Brain microvascular endothelial cell (primary cell): Measurements from ENCODE around the gene BCL7A.

Source experiments
- DNase-seq: peaks from one replicate; pipeline ENCODE4 v3.0.0-alpha.2; 2020
- H3K27ac ChIP-seq: fragments of 250-450 bp; sonication (Bioruptor Pico); 2 replicates; pipeline ENCODE4 v1.5.1; 2020; ENCODE audit warnings: mild to moderate bottlenecking, moderate library complexity
- H3K27me3 ChIP-seq: fragments of 250-450 bp; sonication (Bioruptor Pico); replicated peaks from 2 replicates; pipeline ENCODE4 v1.5.1; 2020; ENCODE audit warnings: mild to moderate bottlenecking
- H3K36me3 ChIP-seq: fragments of 250-450 bp; sonication (Bioruptor Pico); replicated peaks from 2 replicates; pipeline ENCODE4 v1.5.1; 2020; ENCODE audit warnings: mild to moderate bottlenecking
- H3K4me3 ChIP-seq: 2 replicates; pipeline ENCODE4 v1.5.1; 2011; ENCODE audit warnings: low read depth, mild to moderate bottlenecking, control low read depth, low read length, moderate library complexity
- CTCF ChIP-seq: IDR thresholded peaks from 2 replicates; pipeline ENCODE4 v1.5.1; 2011; ENCODE audit warnings: low read depth, mild to moderate bottlenecking, moderate library complexity, low read length, control low read depth, inconsistent platforms; ENCODE audit errors: missing control alignments
- in situ Hi-C: cut with HindIII; loops from 2 replicates; pipeline ENCODE4 v1.10.0; 2017; ENCODE audit warnings: low sequenced_read_pairs, low pct_ligation_motif_present

Gene BCL7A

GRCh38 chr12:122058549-122059149 is 37.0 kb downstream of the BCL7A start:
- Histone ChIP-seq H3K27me3 (no peaks in the 10 kb centered on the region), H3K4me3 (no peak overlapping the region), H3K36me3 (peaks cover 6% of the 10 kb centered on the region), H3K27ac (no peak overlapping the region)
- TF ChIP-seq CTCF = no peak
- no peak for DNase-seq
- in situ Hi-C loops = no loop called here

GRCh38 chr12:122059203-122059960 is 37.7 kb downstream of the BCL7A start:
- no peaks in the 10 kb centered on the region for H3K27me3 ChIP-seq
- in situ Hi-C loops = no loop called here
- peaks cover 6% of the 10 kb centered on the region for H3K36me3 ChIP-seq
- TF ChIP-seq CTCF = no peak
- DNase-seq = no peak
- no peak overlapping the region for H3K4me3 ChIP-seq
- no peak overlapping the region for H3K27ac ChIP-seq

GRCh38 chr12:122060081-122060501 is 38.4 kb downstream of the BCL7A start:
- no peak for TF ChIP-seq CTCF
- H3K27me3 ChIP-seq = no peaks in the 10 kb centered on the region
- no peak overlapping the region for H3K27ac ChIP-seq
- DNase-seq = no peak
- in situ Hi-C loops = no loop called here
- H3K36me3 ChIP-seq = peaks cover 6% of the 10 kb centered on the region
- H3K4me3 ChIP-seq = no peak overlapping the region

- no peak overlapping the region for H3K27ac ChIP-seq
- no peak for TF ChIP-seq CTCF
- H3K36me3 ChIP-seq = no peaks in the 10 kb centered on the region
- in situ Hi-C loops = no loop called here
- H3K27me3 ChIP-seq = no peaks in the 10 kb centered on the region
- DNase-seq = no peak
- H3K4me3 ChIP-seq = no peak overlapping the region
Observed at GRCh38 chr12:122061253-122061652, 39.6 kb downstream of the BCL7A start.

GRCh38 chr12:122062832-122063693 is 41.4 kb downstream of the BCL7A start:
- H3K27ac ChIP-seq = peak overlapping the region; percentile 100
- in situ Hi-C loops = no loop called here
- DNase-seq = peak; percentile 61
- H3K4me3 ChIP-seq = no peak overlapping the region
- no peak for TF ChIP-seq CTCF
- no peaks in the 10 kb centered on the region for H3K36me3 ChIP-seq
- no peaks in the 10 kb centered on the region for H3K27me3 ChIP-seq
